ENCODE measurements around the gene HLA-E.
"Not testable (repeated sequence)": the region's sequence is repeated elsewhere in the genome, so short reads cannot be mapped to it uniquely, and the experiment has no call there.

The HLA-E gene

GRCh38 chr6:30497714-30498113 lies 8.4 kb downstream of the HLA-E start:
- no peak for DNase-seq (ENCODE audit: low read depth, low spot score)
- no peak overlapping the region for H3K4me3 ChIP-seq (ENCODE audit: low read length)

- not testable (repeated sequence) for H3K4me3 ChIP-seq (ENCODE audit: low read length); DNase-seq (ENCODE audit: low read depth, low spot score)
These were observed 9.4 kb downstream of the HLA-E start for GRCh38 chr6:30498705-30499104.

- no peak for DNase-seq (ENCODE audit: low read depth, low spot score)
- H3K4me3 ChIP-seq (ENCODE audit: low read length), result no peak overlapping the region
These were observed 11.4 kb downstream of the HLA-E start for GRCh38 chr6:30500421-30501355.

- DNase-seq (ENCODE audit: low read depth, low spot score), result no peak
These were observed 18.8 kb downstream of the HLA-E start for GRCh38 chr6:30507849-30508827.

GRCh38 chr6:30508890-30509736 lies 19.8 kb downstream of the HLA-E start:
- peak overlapping the region; percentile 27 for H3K4me3 ChIP-seq (ENCODE audit: low read length)
- peak; percentile 91 for DNase-seq (ENCODE audit: low read depth, low spot score)

More at GRCh38 chr6:30507849-30508827, 18.8 kb downstream of the HLA-E start:
- H3K4me3 ChIP-seq (ENCODE audit: low read length), result no peak overlapping the region

GRCh38 chr6:30510419-30511168 lies 21.3 kb downstream of the HLA-E start:
- no peak for DNase-seq (ENCODE audit: low read depth, low spot score)
- H3K4me3 ChIP-seq (ENCODE audit: low read length), result no peak overlapping the region

GRCh38 chr6:30511169-30511546 lies 21.8 kb downstream of the HLA-E start:
- no peak for DNase-seq (ENCODE audit: low read depth, low spot score)
- no peak overlapping the region for H3K4me3 ChIP-seq (ENCODE audit: low read length)

GRCh38 chr6:30513451-30513850 lies 24.1 kb downstream of the HLA-E start:
- DNase-seq (ENCODE audit: low read depth, low spot score), result no peak
- H3K4me3 ChIP-seq (ENCODE audit: low read length), result no peak overlapping the region

- no peak overlapping the region for H3K4me3 ChIP-seq (ENCODE audit: low read length)
These were observed 25.8 kb downstream of the HLA-E start for GRCh38 chr6:30515106-30515505.

GRCh38 chr6:30515944-30516753 lies 26.8 kb downstream of the HLA-E start:
- DNase-seq (ENCODE audit: low read depth, low spot score), result peak; percentile 100

More at GRCh38 chr6:30515106-30515505, 25.8 kb downstream of the HLA-E start:
- DNase-seq (ENCODE audit: low read depth, low spot score), result no peak

GRCh38 chr6:30516754-30517076 lies 27.4 kb downstream of the HLA-E start:
- not testable (repeated sequence) for DNase-seq (ENCODE audit: low read depth, low spot score)
- H3K4me3 ChIP-seq (ENCODE audit: low read length), result peak overlapping the region; percentile 52

More at GRCh38 chr6:30515944-30516753, 26.8 kb downstream of the HLA-E start:
- H3K4me3 ChIP-seq (ENCODE audit: low read length), result peak overlapping the region; percentile 52

GRCh38 chr6:30517767-30518504 lies 28.6 kb downstream of the HLA-E start:
- not testable (repeated sequence) for H3K4me3 ChIP-seq (ENCODE audit: low read length); DNase-seq (ENCODE audit: low read depth, low spot score)

- H3K4me3 ChIP-seq (ENCODE audit: low read length), result not testable (repeated sequence)
- DNase-seq (ENCODE audit: low read depth, low spot score), result peak; percentile 38
These were observed 29.3 kb downstream of the HLA-E start for GRCh38 chr6:30518505-30519145.

- no peak for DNase-seq (ENCODE audit: low read depth, low spot score)
- H3K4me3 ChIP-seq (ENCODE audit: low read length), result no peak overlapping the region
These were observed 31.2 kb downstream of the HLA-E start for GRCh38 chr6:30520522-30520921.

- not testable (repeated sequence) for DNase-seq (ENCODE audit: low read depth, low spot score)
These were observed 31.8 kb downstream of the HLA-E start for GRCh38 chr6:30521082-30521481.

GRCh38 chr6:30521952-30522351 lies 32.6 kb downstream of the HLA-E start:
- DNase-seq (ENCODE audit: low read depth, low spot score); H3K4me3 ChIP-seq (ENCODE audit: low read length): not testable (repeated sequence)

More at GRCh38 chr6:30521082-30521481, 31.8 kb downstream of the HLA-E start:
- H3K4me3 ChIP-seq (ENCODE audit: low read length), result not testable (repeated sequence)
